GM19238 (cell line): Measurements from ENCODE around the gene CNTNAP1.
A peak's percentile ranks its signal among the peaks of the same experiment; 100 is the strongest.
"Not testable (repeated sequence)": the region's sequence is repeated elsewhere in the genome, so short reads cannot be mapped to it uniquely, and the experiment has no call there.

Experiments used
- DNase-seq: peaks from one replicate; pipeline ENCODE4 v3.0.0; 2011; ENCODE audit warnings: low spot score; ENCODE audit not compliant: insufficient read length

Gene CNTNAP1

DNA sequence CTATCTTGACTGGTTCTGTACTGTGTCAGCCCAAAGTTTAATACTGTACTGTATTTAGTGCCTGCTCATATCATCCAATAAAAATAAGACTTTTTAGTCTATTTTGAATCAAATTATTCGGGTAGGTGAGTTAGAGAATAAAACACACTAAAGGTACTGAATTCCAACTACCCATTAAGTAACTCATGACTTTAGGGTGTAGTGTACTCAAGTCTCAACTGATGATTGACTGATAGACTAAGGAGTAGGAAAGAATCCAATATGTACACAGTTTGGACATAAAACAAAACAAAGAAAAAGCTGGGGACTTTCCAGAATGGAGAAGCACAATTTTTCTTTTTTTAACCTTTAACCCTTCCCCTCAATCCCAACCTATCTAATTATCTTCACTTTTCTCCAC lies 58.4 kb downstream of the CNTNAP1 start:
- no peak for DNase-seq

DNA sequence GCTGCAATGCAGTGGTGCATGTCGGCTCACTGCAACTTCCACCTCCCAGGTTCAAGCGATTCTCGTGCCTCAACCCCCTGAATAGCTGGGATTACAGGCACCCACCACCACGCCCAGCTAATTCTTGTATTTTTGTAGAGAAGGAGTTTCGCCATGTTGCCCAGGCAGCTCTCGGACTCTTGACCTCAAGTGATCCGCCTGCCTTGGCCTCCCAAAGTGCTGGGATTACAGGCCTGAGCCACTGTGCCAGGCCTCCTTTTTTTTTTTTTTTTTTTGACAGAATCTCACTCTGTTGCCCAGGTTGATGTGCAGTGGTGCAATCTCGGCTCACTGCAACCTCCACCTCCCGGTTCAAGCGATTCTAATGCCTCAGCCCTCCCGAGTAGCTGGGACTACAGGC lies 60.6 kb downstream of the CNTNAP1 start:
- DNase-seq: not testable (repeated sequence)

DNA sequence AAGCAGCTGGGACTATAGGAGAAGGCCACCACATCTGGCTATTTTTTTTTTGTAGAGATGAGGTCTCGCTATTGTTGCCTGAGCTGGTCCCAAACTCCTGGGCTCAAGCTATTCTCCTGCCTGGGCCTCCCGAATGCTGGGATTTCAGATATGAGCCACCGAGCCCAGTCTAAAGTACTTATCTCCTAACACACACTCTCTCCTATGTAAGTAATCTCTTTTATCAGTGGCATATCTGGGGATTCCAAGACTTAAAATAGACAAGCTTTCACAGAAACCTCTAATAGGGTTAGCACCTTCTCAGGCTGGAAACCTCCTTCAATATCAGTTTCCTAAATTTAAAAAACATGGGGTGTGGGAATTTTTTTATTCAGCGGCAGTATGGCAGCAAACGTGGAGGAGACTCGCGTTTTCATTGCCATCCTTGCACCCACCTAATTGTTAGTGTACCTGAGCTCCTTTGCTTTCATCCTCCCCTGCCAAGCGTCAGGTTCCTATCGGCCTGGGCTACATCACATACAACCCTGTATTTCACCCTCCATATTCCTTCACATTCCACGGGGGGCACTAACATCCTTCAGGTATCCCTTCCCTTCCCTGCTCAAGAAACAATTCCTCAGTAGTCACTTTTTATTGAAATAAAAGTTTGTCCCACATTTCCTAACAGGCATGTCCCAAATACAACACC lies 61.4 kb downstream of the CNTNAP1 start:
- DNase-seq: no peak

- DNase-seq: peak; percentile 45
These were observed 62.0 kb downstream of the CNTNAP1 start for GRCh38 chr17:42744283-42744805.

DNA sequence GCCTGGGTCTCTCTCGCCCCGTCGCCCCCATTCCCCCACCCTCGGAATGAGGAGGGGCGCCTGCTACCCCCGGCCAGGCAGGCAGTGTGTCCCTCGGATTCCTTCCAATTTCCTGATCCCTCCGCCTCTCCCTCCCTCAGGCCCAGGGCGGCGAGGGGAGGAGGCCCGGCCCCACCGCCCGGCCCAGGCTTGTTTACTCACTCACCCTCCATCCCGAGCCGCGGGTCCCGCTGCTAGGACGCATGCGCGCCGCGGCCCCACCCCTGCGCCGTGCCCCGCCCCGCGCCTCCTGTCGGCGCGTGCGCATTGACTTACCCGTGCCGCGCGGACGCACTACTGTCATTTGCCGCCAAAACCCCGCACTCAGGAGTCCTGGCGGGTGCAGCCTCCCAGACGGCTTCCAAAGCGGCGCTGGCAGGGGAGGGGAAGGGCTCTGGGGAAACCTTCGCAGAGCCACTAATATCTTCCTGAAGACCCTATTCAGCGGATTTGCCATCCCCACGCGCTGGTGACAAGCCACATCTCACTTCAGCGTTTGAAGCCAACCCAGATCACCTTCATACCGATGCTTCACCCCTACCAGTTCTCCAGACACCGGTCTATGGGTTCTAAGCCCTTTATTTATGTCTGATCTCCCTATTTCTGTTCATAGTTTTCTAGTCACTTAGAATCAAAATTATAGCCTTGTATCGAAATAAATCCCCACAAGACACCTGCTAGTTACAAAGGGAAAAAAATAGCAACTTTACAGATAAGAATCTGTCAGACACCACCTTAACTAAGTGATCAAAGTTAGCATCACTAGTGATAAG lies 62.7 kb downstream of the CNTNAP1 start, which contains the start of gene EZH1:
TSS of gene EZH1 (minus strand) at position 235 of the 812 bp plus-strand sequence. CDS start 16,099 bp downstream, outside the sequence.
- peak; percentile 99 for DNase-seq

DNA sequence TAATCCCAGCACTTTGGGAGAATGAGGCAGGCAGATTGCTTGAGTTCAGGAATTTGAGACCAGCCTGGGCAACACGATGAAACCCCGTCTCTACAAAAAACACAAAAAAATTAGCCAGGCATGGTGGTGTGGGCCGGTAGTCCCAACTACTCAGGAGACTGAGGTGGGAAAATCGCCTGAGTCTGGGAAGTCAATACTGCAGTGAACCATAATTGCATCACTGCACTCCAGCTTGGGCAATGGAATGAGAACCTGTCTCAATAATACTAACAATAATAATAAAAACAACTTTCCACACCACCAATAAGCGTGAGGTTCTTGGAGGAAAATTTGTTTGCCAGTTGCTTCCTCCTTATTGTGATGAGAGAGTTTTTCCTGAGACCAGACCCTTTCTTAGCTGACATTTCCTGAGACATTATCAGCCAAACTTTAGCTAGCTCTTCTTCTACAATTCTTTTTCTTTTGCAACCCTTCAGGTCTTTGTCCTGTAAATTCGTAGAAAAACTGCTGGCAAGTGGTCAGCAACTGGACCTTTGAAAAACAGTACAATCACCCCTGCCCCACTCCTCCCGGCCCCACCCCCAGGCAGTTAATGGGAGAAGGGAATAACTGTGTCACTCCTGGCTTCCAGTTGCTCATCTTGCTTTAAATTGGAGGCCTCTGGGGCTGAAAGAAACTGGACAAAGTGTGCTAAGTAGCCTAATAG lies 66.0 kb downstream of the CNTNAP1 start:
- DNase-seq: no peak

- DNase-seq: no peak
These were observed 66.8 kb downstream of the CNTNAP1 start for GRCh38 chr17:42748908-42749798.
